Ramos (cell line): ENCODE results near the gene KRTAP6-1.

Experiments
- in situ Hi-C: fragments of 300-500 bp; cut with MboI; formaldehyde crosslinking; loops from one replicate; pipeline ENCODE4 v1.14.3; 2022; ENCODE audit warnings: low sequenced_read_pairs; ENCODE audit not compliant: unreplicated experiment

Gene KRTAP6-1

DNA sequence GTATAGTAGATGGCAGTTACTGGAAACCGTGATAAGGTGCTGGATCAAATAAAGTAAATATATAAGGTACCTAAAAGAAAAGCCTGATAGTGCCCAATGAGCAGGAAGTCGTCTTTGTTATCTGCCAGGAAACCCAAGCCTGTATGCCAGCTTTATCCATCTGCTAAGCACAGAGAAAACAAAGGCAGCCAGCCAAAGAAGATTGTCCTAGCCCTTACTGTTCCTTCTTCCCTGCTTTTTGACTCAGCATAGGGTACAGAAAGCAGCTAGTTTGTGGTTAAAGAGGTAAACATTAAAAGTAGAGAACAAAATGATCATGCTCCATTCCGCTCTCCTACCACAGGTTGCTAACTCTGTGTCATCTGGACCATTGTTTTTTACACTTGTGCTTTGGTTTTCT is 33.6 kb downstream of the KRTAP6-1 start:
- in situ Hi-C loops, result no loop called here

DNA sequence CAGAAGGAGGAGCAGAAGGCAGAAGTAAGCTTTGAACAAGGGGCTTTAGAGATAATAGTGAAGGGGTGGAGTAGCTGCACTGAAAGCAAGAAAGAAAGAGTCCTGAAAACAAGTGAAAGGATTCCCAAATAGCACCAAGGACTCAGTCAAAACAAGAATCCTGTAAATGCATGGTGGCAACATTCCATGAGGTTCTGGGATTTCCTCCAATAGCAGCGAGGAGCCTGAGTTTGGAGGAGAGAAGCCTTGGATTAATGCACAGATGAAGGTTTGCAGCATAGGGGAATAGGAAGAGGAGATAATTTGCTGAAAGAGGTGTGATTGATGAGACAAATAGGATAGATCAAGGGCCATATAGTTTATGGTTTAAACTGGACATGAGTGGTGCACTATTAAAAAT is 34.4 kb downstream of the KRTAP6-1 start:
- in situ Hi-C loops, result no loop called here

DNA sequence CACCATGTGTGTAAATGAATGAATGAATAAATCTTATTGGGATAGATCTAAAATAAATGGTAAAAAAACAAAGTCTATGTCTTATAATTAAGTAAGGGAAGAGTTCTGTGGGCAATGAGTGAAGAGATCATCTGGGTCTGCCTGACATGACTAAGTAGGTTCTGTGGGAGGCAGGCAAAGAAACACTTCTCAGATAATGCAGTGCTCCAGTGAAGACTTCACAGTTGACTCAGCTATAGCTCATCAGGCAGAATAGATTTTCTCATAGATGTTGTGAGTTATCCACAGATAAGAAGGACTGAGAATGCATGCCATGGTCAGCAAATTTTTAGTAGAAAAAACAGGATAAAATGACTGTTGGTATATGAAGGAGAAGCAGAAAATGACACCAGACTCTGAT is 36.0 kb downstream of the KRTAP6-1 start:
- in situ Hi-C loops, result no loop called here

DNA sequence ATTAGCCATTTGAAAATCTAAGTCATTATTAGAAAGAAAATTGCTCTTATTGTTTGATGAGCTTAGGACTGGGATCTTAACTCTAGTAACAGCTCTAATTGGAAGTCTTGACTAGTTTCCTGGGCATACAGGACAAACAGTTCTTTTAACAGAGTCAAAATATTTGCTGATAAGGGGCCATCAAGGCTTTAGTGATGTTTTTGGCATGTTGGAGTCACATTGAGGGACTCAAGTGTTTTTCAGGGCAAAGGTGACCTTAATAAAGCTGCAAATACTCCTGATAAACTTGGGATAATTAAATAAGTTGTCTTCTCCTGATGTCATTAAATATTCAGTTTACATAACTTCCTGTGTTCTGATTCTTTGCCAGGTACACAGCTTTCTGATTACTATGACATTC is 46.1 kb downstream of the KRTAP6-1 start:
- in situ Hi-C loops, result no loop called here

DNA sequence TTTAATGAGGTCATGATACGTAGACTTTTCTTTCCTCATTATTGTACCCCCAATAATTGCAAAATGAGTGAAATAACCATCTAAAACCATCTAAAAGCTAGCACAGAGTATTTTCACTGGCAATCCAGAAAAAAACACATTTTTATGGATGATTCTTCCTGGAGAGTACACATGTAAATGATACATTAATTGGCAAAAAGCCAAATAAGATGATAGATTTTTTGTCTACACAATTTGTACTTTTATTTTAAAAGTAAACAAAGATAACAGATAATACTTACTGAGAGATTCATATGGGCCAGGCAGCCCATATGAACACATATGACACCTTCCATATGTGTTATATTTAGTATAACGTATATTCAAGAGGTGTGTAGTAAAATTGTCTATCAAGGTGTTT is 50.1 kb downstream of the KRTAP6-1 start:
- in situ Hi-C loops, result no loop called here
